Esophagus muscularis mucosa (tissue), 4 donors: ENCODE measurements around the gene SLC25A41.
"Not testable (repeated sequence)": the region's sequence is repeated elsewhere in the genome, so short reads cannot be mapped to it uniquely, and the experiment has no call there.

Experiments used
- EP300 ChIP-seq: sonication (generic); formaldehyde crosslinking; IDR thresholded peaks from one replicate; pipeline ENCODE4 v1.6.1; 2017; ENCODE audit warnings: antibody characterized with exemption
- POLR2A ChIP-seq: fragments of 450-650 bp; IDR thresholded peaks from one replicate; pipeline ENCODE4 v1.6.1; 2017; ENCODE audit warnings: antibody characterized with exemption, moderate library complexity, mild to moderate bottlenecking, low read depth
- TF ChIP-seq, protein P1 (sequence below), 3 experiments: fragments of 200-600 bp in 2 of 3; fragments of 450-650 bp in 1 of 3; sonication (generic) in 2 of 3; IDR thresholded peaks; one replicate each; pipeline ENCODE4 v1.5.1; 2017 to 2019; ENCODE audit warnings: antibody characterized with exemption in 3 of 3, mild to moderate bottlenecking in 2 of 3, moderate library complexity in 1 of 3

DNA sequence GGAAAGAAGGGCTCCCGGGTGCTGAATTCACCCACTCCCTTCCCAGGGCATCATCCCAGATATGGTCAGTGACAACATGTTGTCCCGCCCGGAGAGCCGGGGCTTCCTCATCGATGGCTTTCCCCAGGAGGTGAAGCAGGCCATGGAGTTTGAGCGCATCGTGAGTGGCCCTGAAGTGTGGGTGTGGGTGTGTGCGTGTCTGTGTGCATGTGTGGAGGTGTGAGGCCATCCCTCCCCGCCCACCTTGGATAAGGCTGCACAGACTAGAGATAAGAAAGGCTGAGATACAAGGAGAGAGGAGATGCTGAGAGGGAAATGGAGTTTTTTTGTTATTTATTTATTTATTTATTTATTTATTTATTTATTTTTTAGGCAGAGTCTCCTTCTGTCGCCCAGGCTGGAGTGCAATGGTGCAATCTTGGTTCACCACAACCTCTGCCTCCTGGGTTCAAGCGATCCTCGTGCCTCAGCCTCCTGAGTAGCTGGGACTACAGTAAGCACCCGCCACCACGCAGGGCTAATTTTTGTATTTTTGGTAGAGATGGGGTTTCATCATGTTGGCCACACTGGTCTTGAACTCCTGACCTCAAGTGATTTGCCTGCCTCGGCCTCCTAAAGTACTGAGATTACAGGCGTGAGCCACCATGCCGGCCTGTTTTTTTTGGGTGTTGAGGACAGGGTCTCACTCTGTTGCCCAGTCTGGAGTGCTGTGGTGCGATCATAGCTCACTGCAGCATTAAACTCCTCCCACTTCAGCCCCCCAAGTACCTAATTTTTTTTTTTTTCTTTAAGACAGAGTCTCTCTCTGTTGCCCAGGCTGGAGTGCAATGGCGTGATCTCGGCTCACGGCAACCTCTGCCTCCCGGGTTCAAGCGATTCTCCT, 33.3 kb downstream of the SLC25A41 start:
- TF ChIP-seq, protein P1, sequence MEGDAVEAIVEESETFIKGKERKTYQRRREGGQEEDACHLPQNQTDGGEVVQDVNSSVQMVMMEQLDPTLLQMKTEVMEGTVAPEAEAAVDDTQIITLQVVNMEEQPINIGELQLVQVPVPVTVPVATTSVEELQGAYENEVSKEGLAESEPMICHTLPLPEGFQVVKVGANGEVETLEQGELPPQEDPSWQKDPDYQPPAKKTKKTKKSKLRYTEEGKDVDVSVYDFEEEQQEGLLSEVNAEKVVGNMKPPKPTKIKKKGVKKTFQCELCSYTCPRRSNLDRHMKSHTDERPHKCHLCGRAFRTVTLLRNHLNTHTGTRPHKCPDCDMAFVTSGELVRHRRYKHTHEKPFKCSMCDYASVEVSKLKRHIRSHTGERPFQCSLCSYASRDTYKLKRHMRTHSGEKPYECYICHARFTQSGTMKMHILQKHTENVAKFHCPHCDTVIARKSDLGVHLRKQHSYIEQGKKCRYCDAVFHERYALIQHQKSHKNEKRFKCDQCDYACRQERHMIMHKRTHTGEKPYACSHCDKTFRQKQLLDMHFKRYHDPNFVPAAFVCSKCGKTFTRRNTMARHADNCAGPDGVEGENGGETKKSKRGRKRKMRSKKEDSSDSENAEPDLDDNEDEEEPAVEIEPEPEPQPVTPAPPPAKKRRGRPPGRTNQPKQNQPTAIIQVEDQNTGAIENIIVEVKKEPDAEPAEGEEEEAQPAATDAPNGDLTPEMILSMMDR (IDR thresholded peaks at IDR 0.05): not testable (repeated sequence)
- TF ChIP-seq POLR2A, EP300: not testable (repeated sequence)
